ENCODE data around the gene ZC3H12D. TPM values are rescaled to one million over a fixed set of nuclear protein-coding genes. Genes with fewer than 3 reads are reported as not detected.

The ZC3H12D gene
- total and polyA plus RNA-seq, 2 donors (not counting 3 experiments of a cell fraction or from before 2014, with no cell fraction given) = 0.06 TPM; not detected in 1

- H3K9me1 ChIP-seq (replicated peaks; ENCODE audit: control insufficient read depth, extremely low read depth, insufficient read depth, low read length) = no peaks in the 10 kb centered on the region
- ChIA-PET CTCF (interaction anchor here (0.7 to 1.4 kb wide), 2 partner anchors 14 to 421 kb away, joined by 3 read pairs; no protein-coding TSS in a partner anchor), POLR2A (no interaction called here)
- H3K27me3 ChIP-seq (ENCODE audit: control insufficient read depth in 2 of 2, insufficient read depth in 2 of 2, low read length in 2 of 2) = peaks cover 6 to 7% of the 10 kb centered on the region in 2 experiments
- no peaks in the 10 kb centered on the region for H4K20me1 ChIP-seq (replicated peaks; ENCODE audit: control insufficient read depth, extremely low read depth, insufficient read depth, low read length)
- H3K79me2 ChIP-seq (ENCODE audit: control insufficient read depth, insufficient read depth, low read length) = no peaks in the 10 kb centered on the region
- dilution Hi-C loops (cut with MboI; ENCODE audit: extremely low pct_ligation_motif_present, low sequenced_read_pairs) = no loop called here
- no TSS peak for BruUV-seq (replicated peaks)
- TF ChIP-seq MYC (IDR thresholded peaks at IDR 0.05; ENCODE audit: low read depth, low read length) = no peak
- no peak for TF ChIP-seq EZH2 (IDR thresholded peaks at IDR 0.05; ENCODE audit: borderline replicate concordance, low read depth, low read length, severe bottlenecking)
- TF ChIP-seq POLR2AphosphoS5 (IDR thresholded peaks at IDR 0.05; ENCODE audit: insufficient read depth, low read depth, low read length) = no peak
- TF ChIP-seq POLR2A (IDR thresholded peaks at IDR 0.05; ENCODE audit: low read depth, low read length) = no peak
- TF ChIP-seq CTCF (IDR thresholded peaks at IDR 0.05; ENCODE audit: extremely low read depth in 1 of 2, insufficient read depth in 1 of 2, low read depth in 1 of 2, low read length in 2 of 2) = no peak
- no peak for TF ChIP-seq JUN (IDR thresholded peaks at IDR 0.05; ENCODE audit: borderline replicate concordance, insufficient read depth, insufficient read length, low read depth)
- no peak for TF ChIP-seq FOS (IDR thresholded peaks at IDR 0.05; ENCODE audit: borderline replicate concordance, insufficient read depth, low read length)
- TF ChIP-seq, protein P1, sequence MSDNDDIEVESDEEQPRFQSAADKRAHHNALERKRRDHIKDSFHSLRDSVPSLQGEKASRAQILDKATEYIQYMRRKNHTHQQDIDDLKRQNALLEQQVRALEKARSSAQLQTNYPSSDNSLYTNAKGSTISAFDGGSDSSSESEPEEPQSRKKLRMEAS (IDR thresholded peaks at IDR 0.05; ENCODE audit: insufficient read depth, insufficient read length) = no peak
- TF ChIP-seq GATA2 (IDR thresholded peaks at IDR 0.05; ENCODE audit: insufficient read depth, insufficient read length, low read depth, low read length) = no peak
- H3K4me2 ChIP-seq (ENCODE audit: insufficient read depth, low read length) = no peak overlapping the region
- H3K4me3 ChIP-seq (replicated peaks in 1 of 3; ENCODE audit: insufficient read depth in 1 of 3, low read depth in 1 of 3, low read length in 3 of 3) = no peak overlapping the region
- intact Hi-C loops (cut with micrococcal nuclease) = no loop called here
- no peak overlapping the region for H3K9ac ChIP-seq (replicated peaks; ENCODE audit: extremely low read depth, insufficient read depth, low read length)
- no peak overlapping the region for H2AFZ ChIP-seq (ENCODE audit: low read depth, low read length)
- no peaks in the 10 kb centered on the region for H3K36me3 ChIP-seq (ENCODE audit: control insufficient read depth in 2 of 2, extremely low read depth in 1 of 2, insufficient read depth in 2 of 2, low read length in 2 of 2)
- no peak overlapping the region for H3K27ac ChIP-seq (ENCODE audit: insufficient read depth, low read depth, low read length)
- DNase-seq (ENCODE audit: low read depth, low spot score) (no peak), FAIRE-seq (no peak)
- H3K4me1 ChIP-seq (ENCODE audit: control insufficient read depth, extremely low read depth, insufficient read depth, low read length) = no peaks in the 10 kb centered on the region
- H3K9me3 ChIP-seq (replicated peaks; ENCODE audit: control insufficient read depth, insufficient read depth, low read length) = no peaks in the 10 kb centered on the region
These were observed 39.2 kb downstream of the ZC3H12D start for GRCh38 chr6:149445573-149445972.

All from endothelial cell of umbilical vein (primary cell).